Endodermal cell (in vitro differentiated cells): ENCODE results near the gene ZNF234. TPM values are rescaled to one million over a fixed set of nuclear protein-coding genes. Genes with fewer than 3 reads are reported as not detected.

ENCODE experiments used
- DNase-seq: peaks from one replicate; pipeline ENCODE4 v3.0.0-alpha.2; 2017
- H3K27ac ChIP-seq: 2 replicates; pipeline ENCODE4 v1.5.1; 2013; ENCODE audit warnings: mild to moderate bottlenecking, low read depth, low read length, moderate library complexity
- H3K27me3 ChIP-seq: 2 replicates; pipeline ENCODE4 v1.6.1; 2013; ENCODE audit warnings: mild to moderate bottlenecking, low read length, moderate library complexity; ENCODE audit not compliant: insufficient read depth, control insufficient read depth, poor library complexity, severe bottlenecking
- H3K36me3 ChIP-seq: 2 replicates; pipeline ENCODE4 v1.7.0; 2013; ENCODE audit warnings: mild to moderate bottlenecking, low read length, moderate library complexity; ENCODE audit not compliant: control insufficient read depth, insufficient read depth
- H3K4me1 ChIP-seq: one replicate; pipeline ENCODE4 v1.7.0; 2013; ENCODE audit warnings: low read length; ENCODE audit not compliant: control insufficient read depth, insufficient read depth
- H3K4me3 ChIP-seq: 2 replicates; pipeline ENCODE4 v1.5.1; 2013; ENCODE audit warnings: mild to moderate bottlenecking, low read length, moderate library complexity
- H3K9ac ChIP-seq: 2 replicates; pipeline ENCODE4 v1.6.1; 2013; ENCODE audit warnings: mild to moderate bottlenecking, low read length, moderate library complexity; ENCODE audit not compliant: poor library complexity, severe bottlenecking; ENCODE audit errors: extremely low read depth
- H3K9me3 ChIP-seq: 2 replicates; pipeline ENCODE4 v1.6.1; 2013; ENCODE audit warnings: mild to moderate bottlenecking, low read length, moderate library complexity; ENCODE audit not compliant: control insufficient read depth
- H3K27ac Mint-ChIP-seq: 2 replicates; pipeline ENCODE4 v1.8.0; 2020; ENCODE audit warnings: mixed read lengths
- H3K27me3 Mint-ChIP-seq: 2 replicates; pipeline ENCODE4 v1.8.0; 2021; ENCODE audit warnings: mild to moderate bottlenecking, mixed read lengths; ENCODE audit not compliant: insufficient read depth
- H3K36me3 Mint-ChIP-seq: 2 replicates; pipeline ENCODE4 v1.8.0; 2020; ENCODE audit warnings: low read depth, mixed read lengths
- H3K4me1 Mint-ChIP-seq: 2 replicates; pipeline ENCODE4 v1.8.0; 2020; ENCODE audit warnings: mixed read lengths
- H3K4me3 Mint-ChIP-seq: 2 replicates; pipeline ENCODE4 v1.8.0; 2020; ENCODE audit warnings: mild to moderate bottlenecking, moderate library complexity, mixed read lengths
- H3K9me3 Mint-ChIP-seq: 2 replicates; pipeline ENCODE4 v1.8.0; 2020; ENCODE audit warnings: mild to moderate bottlenecking, mixed read lengths
- CTCF ChIP-seq: fragments of 200-600 bp; sonication (generic); conservative IDR thresholded peaks from 2 replicates; pipeline ENCODE4 v1.5.0; 2021; ENCODE audit warnings: antibody characterized with exemption, mild to moderate bottlenecking
- WGBS, 2 experiments: methylation state at CpG; one replicate each; pipeline versions ENCODE4 v1.1.5 to v1.1.7; 2013; ENCODE audit warnings: missing lambda C conversion rate in 2 of 2, mixed read lengths in 1 of 2; ENCODE audit not compliant: insufficient coverage in 1 of 2, insufficient read length in 1 of 2; 5-methylcytosine and 5-hydroxymethylcytosine counted together
- total RNA-seq, 2 donors: library from RNA; stranded (reverse); fragmentation: NEBNext Ultra II Directional in 1 of 2; extraction: Animal tissue kit (Norgen Biotek cat#: 25700) in 1 of 2; gene quantifications; 2 replicates in 1 of 2; 3 replicates in 1 of 2; pipeline ENCODE4 v1.2.1, GENCODE V29; 2021

Gene ZNF234
- total RNA-seq, 2 donors from 2014 or later, result 9.0 to 10.8 TPM

GRCh38 chr19:44190020-44190419, 48.7 kb downstream of the ZNF234 start:
- Mint-ChIP-seq H3K4me3 (no peak overlapping the region), H3K9me3 (no peaks in the 10 kb centered on the region), H3K36me3 (no peaks in the 10 kb centered on the region), H3K4me1 (no peaks in the 10 kb centered on the region), H3K27ac (no peak overlapping the region), H3K27me3 (peaks cover 19% of the 10 kb centered on the region)
- DNase-seq, result no peak
- no peak overlapping the region for H3K9ac ChIP-seq
- no peak for TF ChIP-seq CTCF
- no peaks in the 10 kb centered on the region for H3K4me1 ChIP-seq
- no peak overlapping the region for H3K27ac ChIP-seq
- 90% methylated on average over 6 of the region's 6 CpGs; no CpG with 5 or more reads in 1 of the 2 experiments for WGBS, 2 experiments
- H3K27me3 ChIP-seq, result peaks cover under 1% of the 10 kb centered on the region
- H3K4me3 ChIP-seq, result no peak overlapping the region
- no peaks in the 10 kb centered on the region for H3K36me3 ChIP-seq
- no peaks in the 10 kb centered on the region for H3K9me3 ChIP-seq

GRCh38 chr19:44192127-44192526, 50.8 kb downstream of the ZNF234 start:
- Mint-ChIP-seq H3K27me3 (peaks cover 27% of the 10 kb centered on the region), H3K4me1 (no peaks in the 10 kb centered on the region), H3K27ac (no peak overlapping the region), H3K36me3 (no peaks in the 10 kb centered on the region), H3K9me3 (no peaks in the 10 kb centered on the region), H3K4me3 (no peak overlapping the region)
- H3K27ac ChIP-seq, result no peak overlapping the region
- no peaks in the 10 kb centered on the region for H3K27me3 ChIP-seq
- H3K4me1 ChIP-seq, result no peaks in the 10 kb centered on the region
- no peak overlapping the region for H3K9ac ChIP-seq
- H3K36me3 ChIP-seq, result no peaks in the 10 kb centered on the region
- no peaks in the 10 kb centered on the region for H3K9me3 ChIP-seq
- DNase-seq, result no peak
- WGBS, 2 experiments, result 84 to 91% methylated on average over 3 to 5 of the region's 5 CpGs
- no peak overlapping the region for H3K4me3 ChIP-seq
- no peak for TF ChIP-seq CTCF

GRCh38 chr19:44196772-44197171, 55.4 kb downstream of the ZNF234 start:
- Histone ChIP-seq H3K4me3 (no peak overlapping the region), H3K4me1 (no peaks in the 10 kb centered on the region), H3K36me3 (no peaks in the 10 kb centered on the region), H3K27me3 (no peaks in the 10 kb centered on the region), H3K9ac (no peak overlapping the region), H3K27ac (no peak overlapping the region), H3K9me3 (no peaks in the 10 kb centered on the region)
- Mint-ChIP-seq H3K36me3 (no peaks in the 10 kb centered on the region), H3K9me3 (peaks cover 9% of the 10 kb centered on the region), H3K4me3 (no peak overlapping the region), H3K27ac (no peak overlapping the region), H3K27me3 (peaks cover 34% of the 10 kb centered on the region), H3K4me1 (no peaks in the 10 kb centered on the region)
- TF ChIP-seq CTCF, result no peak
- no peak for DNase-seq
